K562 (cell line): Measurements from ENCODE around the gene DNAJC1. TPM values are rescaled to one million over a fixed set of nuclear protein-coding genes. Genes with fewer than 3 reads are reported as not detected.

Source experiments
- COPS2 ChIP-seq: fragments of 450-650 bp; conservative IDR thresholded peaks from 2 replicates; pipeline ENCODE4 v1.6.1; 2016; ENCODE audit warnings: mild to moderate bottlenecking, moderate library complexity
- HMBOX1 ChIP-seq: sonication (generic); IDR thresholded peaks from 2 replicates; pipeline ENCODE4 v1.6.1; 2016
- RAD21 ChIP-seq, 2 experiments: fragments of 250-450 bp in 1 of 2; fragments of 450-650 bp in 1 of 2; sonication (Bioruptor Pico) in 1 of 2; formaldehyde crosslinking in 1 of 2; IDR thresholded peaks in 1 of 2; conservative IDR thresholded peaks in 1 of 2; 2 replicates each; pipeline versions ENCODE4 v1.4.0 to v1.8.0; 2020 to 2022; ENCODE audit warnings: mild to moderate bottlenecking in 2 of 2, moderate library complexity in 1 of 2
- RERE ChIP-seq: sonication (generic); formaldehyde crosslinking; IDR thresholded peaks from 2 replicates; pipeline ENCODE4 v1.8.0; 2023; ENCODE audit warnings: missing genetic modification reagents, mild to moderate bottlenecking, borderline replicate concordance
- REST ChIP-seq, 2 experiments: fragments of 450-650 bp; formaldehyde crosslinking in 1 of 2; IDR thresholded peaks; 2 replicates each; pipeline versions ENCODE4 v1.4.0 to v1.6.1; 2014 to 2020; ENCODE audit warnings: mild to moderate bottlenecking in 2 of 2, borderline replicate concordance in 1 of 2, low read depth in 1 of 2
- ZNF507 ChIP-seq: conservative IDR thresholded peaks from 2 replicates; pipeline ENCODE4 v1.6.1; 2017; ENCODE audit warnings: missing genetic modification characterization, missing compliant biosample characterization
- ZNF740 ChIP-seq, 3 experiments: fragments of 200-800 bp in 1 of 3; sonication (Bioruptor generic) in 1 of 3; sonication (generic) in 1 of 3; formaldehyde crosslinking in 1 of 3; IDR thresholded peaks; 2 replicates each; pipeline versions ENCODE4 v1.6.1 to v1.8.0; 2016 to 2022; ENCODE audit warnings: mild to moderate bottlenecking in 2 of 3, missing compliant biosample characterization in 2 of 3, missing genetic modification characterization in 2 of 3, missing genetic modification reagents in 1 of 3
- polyA plus RNA-seq, 8 experiments: library from polyadenylated mRNA; depleted of rRNA in 4 of 8; stranded (reverse) in 5 of 8; unstranded in 3 of 8; fragments of >200 nt; fragmentation: Nextera tagmentation in 2 of 8; fragmentation: Illumina TruSeq in 1 of 8; extraction: Ambion mirVana in 2 of 8; extraction: Trizol in 1 of 8; gene quantifications; 2 replicates each; pipeline versions ENCODE4 v1.2.1 to v1.2.3, GENCODE V29; 2011 to 2014; ENCODE audit warnings: inconsistent platforms in 1 of 8, missing spikeins in 1 of 8
- total RNA-seq, 7 experiments: library from RNA; depleted of rRNA in 6 of 7; stranded (reverse); fragments of >200 nt in 6 of 7; fragmentation: Illumina TruSeq in 2 of 7; extraction: Trizol in 2 of 7; gene quantifications; 2 replicates each; pipeline versions ENCODE4 v1.2.1 to v1.2.3, GENCODE V29; 2011 to 2021; ENCODE audit warnings: low replicate concordance in 1 of 7

The DNAJC1 gene
- total and polyA plus RNA-seq, 9 of the 15 experiments (the other 6 are each of a cell fraction or from before 2014, with no cell fraction given): 5.4 to 77.6 (median 40.3) TPM

- TF ChIP-seq RERE (CRISPR knock-in tag): no peak
- TF ChIP-seq ZNF507 (tag): no peak
- 0 out of 2 replicates have a peak, but pooled peaks have one; percentile 19 for TF ChIP-seq REST (IDR thresholded peaks at IDR 0.05; ENCODE audit: borderline replicate concordance)
- TF ChIP-seq REST (CRISPR knock-in tag; IDR thresholded peaks at IDR 0.05; ENCODE audit: low read depth): no peak
- TF ChIP-seq HMBOX1: peak; percentile 94
- no peak for TF ChIP-seq COPS2
- TF ChIP-seq RAD21 (CRISPR knock-in tag; conservative IDR thresholded peaks at IDR 0.05 in 1 of 2, IDR thresholded peaks at IDR 0.05 in 1 of 2): peak in 1 of 2 experiments; percentile 32; a peak in 3 of 4 replicates
- no peak for TF ChIP-seq ZNF740 (CRISPR knock-in tag; IDR thresholded peaks at IDR 0.05)
- TF ChIP-seq ZNF740 (tag; IDR thresholded peaks at IDR 0.05): no peak
Measured at GRCh38 chr10:22017283-22018020, 13.9 kb upstream of the DNAJC1 start (continued).
